MM.1S (cell line): ENCODE data around the gene KIAA1958.

Experiments used
- DNase-seq: peaks from one replicate; pipeline ENCODE4 v3.0.0-alpha.2; 2015
- H2AFZ ChIP-seq: fragments of 300-600 bp; sonication (generic); 2 replicates; pipeline ENCODE4 v1.6.0; 2016; ENCODE audit warnings: antibody characterized with exemption, low read length
- H3F3A ChIP-seq: fragments of 300-600 bp; sonication (generic); 2 replicates; pipeline ENCODE4 v1.6.1; 2016; ENCODE audit warnings: mild to moderate bottlenecking, antibody characterized with exemption, low read length, moderate library complexity, mixed read lengths; ENCODE audit not compliant: insufficient read depth
- H3K27ac ChIP-seq: fragments of 300-600 bp; sonication (generic); 2 replicates; pipeline ENCODE4 v1.5.1; 2016; ENCODE audit warnings: mild to moderate bottlenecking, low read length
- H3K27me3 ChIP-seq: fragments of 300-600 bp; sonication (generic); replicated peaks from 2 replicates; pipeline ENCODE4 v1.6.0; 2016; ENCODE audit warnings: low read length; ENCODE audit not compliant: insufficient read depth
- H3K36me3 ChIP-seq: fragments of 300-600 bp; sonication (generic); replicated peaks from 2 replicates; pipeline ENCODE4 v1.6.1; 2016; ENCODE audit warnings: mild to moderate bottlenecking, low read length, mixed read lengths; ENCODE audit not compliant: insufficient read depth
- H3K4me1 ChIP-seq: fragments of 300-600 bp; sonication (generic); 2 replicates; pipeline ENCODE4 v1.6.1; 2016; ENCODE audit warnings: low read length, mixed read lengths
- H3K4me2 ChIP-seq: fragments of 300-600 bp; sonication (generic); 2 replicates; pipeline ENCODE4 v1.6.0; 2016; ENCODE audit warnings: low read depth, low read length
- H3K4me3 ChIP-seq: fragments of 300-600 bp; sonication (generic); 2 replicates; pipeline ENCODE4 v1.5.1; 2016; ENCODE audit warnings: low read length, mixed read lengths
- H3K79me2 ChIP-seq: fragments of 300-600 bp; sonication (generic); 2 replicates; pipeline ENCODE4 v1.6.1; 2016; ENCODE audit warnings: mixed run types, low read length, mixed read lengths
- H3K9ac ChIP-seq: fragments of 300-600 bp; sonication (generic); 2 replicates; pipeline ENCODE4 v1.6.1; 2016; ENCODE audit warnings: low read length, mixed read lengths
- H3K9me2 ChIP-seq: fragments of 300-600 bp; sonication (generic); replicated peaks from 2 replicates; pipeline ENCODE4 v1.6.1; 2016; ENCODE audit warnings: mild to moderate bottlenecking, low read length, mixed read lengths; ENCODE audit not compliant: insufficient read depth
- H3K9me3 ChIP-seq: fragments of 300-600 bp; sonication (generic); replicated peaks from 2 replicates; pipeline ENCODE4 v1.6.1; 2016; ENCODE audit warnings: mild to moderate bottlenecking, low read length, mixed read lengths; ENCODE audit not compliant: insufficient read depth
- H4K20me1 ChIP-seq: fragments of 300-600 bp; sonication (generic); 2 replicates; pipeline ENCODE4 v1.6.1; 2016; ENCODE audit warnings: mild to moderate bottlenecking, low read length, moderate library complexity, mixed read lengths; ENCODE audit not compliant: insufficient read depth
- EZH2 ChIP-seq: fragments of 300-600 bp; sonication (generic); optimal IDR thresholded peaks from 2 replicates; pipeline ENCODE3; 2017; ENCODE audit warnings: low read depth, mild to moderate bottlenecking, antibody characterized with exemption, low read length, mixed read lengths
- EZH2phosphoT487 ChIP-seq: fragments of 300-600 bp; sonication (generic); IDR thresholded peaks from 2 replicates; pipeline ENCODE4 v1.6.1; 2018; ENCODE audit warnings: antibody characterized with exemption, low read length
- TF ChIP-seq, protein P1 (sequence below): fragments of 300-600 bp; sonication (generic); IDR thresholded peaks from 2 replicates; pipeline ENCODE4 v1.5.1; 2016; ENCODE audit warnings: antibody characterized with exemption, low read length, mixed read lengths

The KIAA1958 gene

GRCh38 chr9:112554516-112554915 lies 67.9 kb downstream of the KIAA1958 start:
- TF ChIP-seq, protein P1, sequence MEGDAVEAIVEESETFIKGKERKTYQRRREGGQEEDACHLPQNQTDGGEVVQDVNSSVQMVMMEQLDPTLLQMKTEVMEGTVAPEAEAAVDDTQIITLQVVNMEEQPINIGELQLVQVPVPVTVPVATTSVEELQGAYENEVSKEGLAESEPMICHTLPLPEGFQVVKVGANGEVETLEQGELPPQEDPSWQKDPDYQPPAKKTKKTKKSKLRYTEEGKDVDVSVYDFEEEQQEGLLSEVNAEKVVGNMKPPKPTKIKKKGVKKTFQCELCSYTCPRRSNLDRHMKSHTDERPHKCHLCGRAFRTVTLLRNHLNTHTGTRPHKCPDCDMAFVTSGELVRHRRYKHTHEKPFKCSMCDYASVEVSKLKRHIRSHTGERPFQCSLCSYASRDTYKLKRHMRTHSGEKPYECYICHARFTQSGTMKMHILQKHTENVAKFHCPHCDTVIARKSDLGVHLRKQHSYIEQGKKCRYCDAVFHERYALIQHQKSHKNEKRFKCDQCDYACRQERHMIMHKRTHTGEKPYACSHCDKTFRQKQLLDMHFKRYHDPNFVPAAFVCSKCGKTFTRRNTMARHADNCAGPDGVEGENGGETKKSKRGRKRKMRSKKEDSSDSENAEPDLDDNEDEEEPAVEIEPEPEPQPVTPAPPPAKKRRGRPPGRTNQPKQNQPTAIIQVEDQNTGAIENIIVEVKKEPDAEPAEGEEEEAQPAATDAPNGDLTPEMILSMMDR: no peak
- TF ChIP-seq EZH2 (no peak), EZH2phosphoT487 (no peak)
- Histone ChIP-seq H3K27me3 (no peaks in the 10 kb centered on the region), H3F3A (no peaks in the 10 kb centered on the region), H3K27ac (no peak overlapping the region), H3K4me1 (peaks cover 11% of the 10 kb centered on the region; the same call in 1 of the 2 replicates), H3K36me3 (no peaks in the 10 kb centered on the region), H3K79me2 (no peaks in the 10 kb centered on the region), H3K9me2 (no peaks in the 10 kb centered on the region), H4K20me1 (no peaks in the 10 kb centered on the region), H2AFZ (no peak overlapping the region), H3K9ac (no peak overlapping the region), H3K4me3 (no peak overlapping the region), H3K9me3 (no peaks in the 10 kb centered on the region), H3K4me2 (no peak overlapping the region)
- DNase-seq: no peak

GRCh38 chr9:112555101-112555643 lies 68.5 kb downstream of the KIAA1958 start:
- no peaks in the 10 kb centered on the region for H3K9me2 ChIP-seq
- no peak for DNase-seq
- H3F3A ChIP-seq: no peaks in the 10 kb centered on the region
- no peak overlapping the region for H2AFZ ChIP-seq
- no peak overlapping the region for H3K9ac ChIP-seq
- no peak overlapping the region for H3K27ac ChIP-seq
- H3K36me3 ChIP-seq: no peaks in the 10 kb centered on the region
- H3K4me3 ChIP-seq: no peak overlapping the region
- no peaks in the 10 kb centered on the region for H3K79me2 ChIP-seq
- TF ChIP-seq, protein P1: no peak
- H3K4me2 ChIP-seq: no peak overlapping the region
- H3K4me1 ChIP-seq: peaks cover 11% of the 10 kb centered on the region; the same call in 1 of the 2 replicates
- no peaks in the 10 kb centered on the region for H3K9me3 ChIP-seq
- H4K20me1 ChIP-seq: no peaks in the 10 kb centered on the region
- no peaks in the 10 kb centered on the region for H3K27me3 ChIP-seq

DNA sequence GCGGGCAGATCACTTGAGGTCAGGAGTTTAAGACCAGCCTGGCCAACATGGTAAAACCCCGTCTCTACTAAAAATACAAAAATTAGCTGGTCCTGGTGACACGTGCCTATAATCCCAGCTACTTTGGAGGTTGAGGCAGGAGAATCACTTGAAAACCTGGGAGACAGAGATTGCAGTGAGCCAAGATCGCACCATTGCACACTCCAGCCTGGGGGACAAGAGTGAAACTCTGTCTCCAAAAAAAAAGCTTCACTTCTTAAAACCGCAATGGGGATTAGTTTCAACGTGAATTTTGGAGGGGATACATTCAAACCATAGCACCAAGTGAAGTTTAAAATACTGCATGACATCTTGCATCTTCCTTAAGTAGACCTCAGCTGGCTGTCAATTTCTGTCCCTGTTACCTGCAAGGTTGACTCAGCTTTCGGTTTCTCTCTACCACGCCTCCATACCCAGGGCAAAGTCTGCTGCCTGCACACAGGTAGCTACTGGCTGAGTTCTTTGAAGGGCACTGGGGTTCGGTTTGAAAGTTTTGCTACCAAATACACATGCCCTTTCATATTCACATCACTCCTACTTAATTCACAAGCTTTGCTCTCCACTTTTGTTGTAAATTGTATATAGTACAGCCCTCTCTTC lies 69.3 kb downstream of the KIAA1958 start:
- no peaks in the 10 kb centered on the region for H3K36me3 ChIP-seq
- no peaks in the 10 kb centered on the region for H3K9me3 ChIP-seq
- no peaks in the 10 kb centered on the region for H3K9me2 ChIP-seq
- H2AFZ ChIP-seq: 0 out of 2 replicates have a peak overlapping the region, but pooled peaks have one; percentile 29
- no peaks in the 10 kb centered on the region for H3F3A ChIP-seq
- H3K4me1 ChIP-seq: peaks cover 11% of the 10 kb centered on the region; the same call in 1 of the 2 replicates
- H3K27ac ChIP-seq: no peak overlapping the region
- H3K79me2 ChIP-seq: no peaks in the 10 kb centered on the region
- no peaks in the 10 kb centered on the region for H4K20me1 ChIP-seq
- peak; percentile 83 for DNase-seq
- H3K9ac ChIP-seq: no peak overlapping the region
- H3K4me2 ChIP-seq: peak overlapping the region; percentile 34; the same call in 1 of the 2 replicates
- H3K4me3 ChIP-seq: no peak overlapping the region
- TF ChIP-seq EZH2phosphoT487 (no peak), EZH2 (no peak)
- TF ChIP-seq, protein P1: no peak
- H3K27me3 ChIP-seq: no peaks in the 10 kb centered on the region
